Activated CD8-positive, alpha-beta memory T cell treated with anti-CD3 and anti-CD28 coated beads for 24 hours (primary cell): ENCODE results near the gene HIGD1C.
"Not testable (repeated sequence)": the region's sequence is repeated elsewhere in the genome, so short reads cannot be mapped to it uniquely, and the experiment has no call there.

Experiments used
- DNase-seq: peaks from one replicate; pipeline ENCODE4 v3.0.0-alpha.2; 2020

HIGD1C gene

DNA sequence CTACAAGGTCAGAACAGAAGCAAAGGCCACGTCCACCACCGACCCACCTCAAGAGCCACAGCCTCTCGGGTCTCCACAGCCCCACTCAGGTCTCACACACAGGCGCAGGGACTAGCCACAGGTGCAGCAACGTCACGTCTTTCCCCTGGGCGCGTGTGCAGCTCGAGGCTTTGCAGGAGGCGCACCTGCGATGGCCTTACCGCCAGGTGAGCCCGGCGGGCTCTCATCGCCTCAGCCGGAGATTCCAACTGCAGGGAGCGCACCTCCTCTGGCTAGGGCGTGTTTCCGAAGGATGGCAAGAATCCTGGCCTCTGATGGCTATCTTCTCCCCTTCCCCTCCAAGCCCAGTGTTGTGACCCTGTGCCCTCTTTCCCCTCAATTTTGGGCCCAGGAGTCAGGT is at the start of gene HIGD1C:
TSS of gene HIGD1C (plus strand) at position 35 of the 400 bp plus-strand sequence. CDS start 1,455 bp downstream, outside the sequence.
- DNase-seq = no peak

DNA sequence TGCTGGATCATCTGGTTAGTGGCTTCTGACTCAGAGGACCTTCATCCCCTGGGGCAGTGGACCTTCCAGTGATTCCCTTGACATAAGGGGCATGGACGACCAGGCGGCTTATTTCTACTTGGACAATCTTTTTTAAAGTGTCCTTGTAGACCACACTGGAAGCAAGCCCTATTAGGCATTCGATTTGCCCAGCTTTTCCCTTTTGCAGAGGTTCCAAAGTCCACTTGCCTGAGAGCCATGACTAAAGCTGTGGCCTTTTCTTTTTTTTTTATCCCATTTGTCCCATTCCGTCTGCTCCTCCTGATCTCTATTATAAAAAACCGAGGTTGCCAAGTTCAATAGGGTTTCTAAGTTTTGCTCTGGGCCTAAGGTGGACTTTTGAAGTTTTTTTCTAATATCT is 43.9 kb upstream of the HIGD1C start:
- DNase-seq = not testable (repeated sequence)

DNA sequence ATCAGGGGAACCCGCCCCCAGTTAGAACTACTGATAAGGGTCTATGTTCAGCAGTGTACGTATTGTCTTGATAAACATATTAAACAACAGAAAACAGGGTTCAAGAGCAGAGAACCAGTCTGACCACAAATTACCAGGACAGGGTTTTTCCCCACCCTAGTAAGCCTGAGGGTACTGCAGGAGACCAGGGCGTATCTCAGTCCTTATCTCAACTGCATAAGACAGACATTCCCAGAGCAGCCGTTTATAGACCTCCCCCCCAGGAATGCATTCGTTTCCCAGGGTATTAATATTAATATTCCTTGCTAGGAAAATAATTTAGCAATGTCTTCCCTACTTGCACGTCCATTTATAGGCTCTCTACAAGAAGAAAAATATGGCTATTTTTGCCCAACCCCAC is 40.0 kb upstream of the HIGD1C start:
- DNase-seq = not testable (repeated sequence)

DNA sequence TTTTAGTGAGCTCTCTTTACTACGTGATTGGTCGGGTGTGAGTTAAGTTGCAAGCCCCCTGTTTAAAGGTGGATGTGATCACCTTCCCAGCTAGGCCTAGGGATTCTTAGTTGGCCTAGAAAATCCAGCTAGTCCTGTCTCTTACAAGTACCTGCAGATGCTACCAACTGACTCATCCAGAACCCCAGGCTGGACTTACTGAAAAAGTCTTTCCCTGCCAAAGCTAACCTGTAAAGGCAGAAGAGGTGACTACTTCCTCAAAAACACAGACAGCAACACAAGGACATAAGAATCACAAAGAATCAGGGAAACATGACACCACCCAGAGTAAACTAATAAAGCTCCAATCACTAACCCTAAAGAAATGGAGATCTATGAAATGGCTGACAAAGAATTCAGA is 39.1 kb upstream of the HIGD1C start:
- no peak for DNase-seq

DNA sequence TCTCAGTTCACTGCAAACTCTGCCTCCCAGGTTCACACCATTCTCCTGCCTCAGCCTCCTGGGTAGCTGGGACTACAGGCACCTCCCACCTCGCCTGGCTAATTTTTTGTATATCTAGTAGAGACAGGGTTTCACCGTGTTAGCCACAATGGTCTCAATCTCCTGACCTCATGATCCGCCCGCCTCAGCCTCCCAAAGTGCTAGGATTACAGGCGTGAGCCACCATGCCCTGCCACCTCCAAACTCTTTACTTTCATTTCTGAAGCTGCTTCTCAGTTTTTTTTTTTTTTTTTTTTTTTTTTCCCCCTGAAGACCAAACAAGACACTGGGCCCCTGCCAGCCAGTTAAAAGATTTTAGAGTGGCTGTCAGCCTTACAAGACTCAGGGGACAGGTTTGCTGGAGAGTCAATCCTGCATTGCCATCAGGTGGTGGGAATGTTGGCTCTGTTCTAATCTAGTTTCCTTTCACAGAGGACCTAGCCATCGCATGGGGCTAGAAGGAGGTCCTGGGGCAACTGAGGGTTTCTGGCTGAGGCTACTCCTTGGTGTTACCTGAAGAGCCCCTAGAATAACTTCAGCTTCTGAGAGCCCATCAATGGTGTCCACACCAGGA is 37.4 kb upstream of the HIGD1C start:
- no peak for DNase-seq

DNA sequence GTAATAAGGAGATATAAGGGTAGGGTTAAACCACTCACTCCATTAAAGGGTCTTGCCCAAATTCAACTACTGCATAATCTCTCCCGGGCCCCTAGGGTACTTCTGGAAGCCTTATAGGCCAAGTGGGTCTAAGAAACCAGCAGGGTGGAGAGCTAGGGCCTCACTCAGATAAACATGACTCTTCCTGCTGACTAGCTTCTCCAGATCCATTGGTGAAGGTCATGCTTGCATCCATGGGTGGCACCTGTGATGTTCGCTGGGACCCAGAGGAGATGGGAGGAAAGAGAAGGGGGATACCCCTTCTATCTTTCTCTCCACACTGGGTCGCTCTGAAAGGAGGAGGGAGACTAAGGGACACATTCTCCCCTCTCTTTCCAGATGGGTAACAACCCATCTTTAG is 36.1 kb upstream of the HIGD1C start:
- no peak for DNase-seq

DNA sequence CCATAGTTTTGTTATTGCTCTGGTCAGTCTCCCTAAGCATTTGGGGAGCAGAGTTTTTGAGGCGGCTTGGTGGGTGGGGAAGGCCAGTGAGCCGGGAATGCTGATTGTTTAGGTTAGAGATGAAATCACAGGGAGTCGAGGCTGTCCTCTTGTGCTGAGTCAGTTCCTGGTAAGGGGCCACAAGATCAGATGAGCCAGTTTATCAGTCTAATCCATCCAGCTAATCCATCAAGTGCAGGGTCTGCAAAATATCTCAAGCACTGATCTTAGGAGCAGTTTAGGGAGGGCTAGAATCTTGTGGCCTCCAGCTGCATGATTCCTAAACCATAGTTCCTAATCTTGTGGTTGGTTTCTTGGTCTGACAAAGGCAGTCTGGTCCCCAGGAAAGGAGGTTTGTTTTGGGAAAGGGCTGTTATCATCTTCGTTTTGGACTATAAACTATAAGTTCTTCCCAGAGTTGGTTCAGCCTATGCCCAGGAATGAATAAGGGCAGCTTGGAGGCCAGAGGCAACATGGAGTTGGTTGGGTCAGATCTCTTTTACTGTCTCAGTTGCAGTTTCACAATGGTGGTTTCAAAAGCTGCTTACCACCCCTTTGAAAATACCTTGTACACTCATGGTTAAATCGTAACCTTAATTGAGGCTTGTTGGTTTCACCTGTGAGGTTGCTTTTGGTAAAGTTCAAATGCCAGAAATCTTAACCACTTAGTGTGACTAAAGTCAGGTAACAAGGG is 33.6 kb upstream of the HIGD1C start:
- DNase-seq = no peak

DNA sequence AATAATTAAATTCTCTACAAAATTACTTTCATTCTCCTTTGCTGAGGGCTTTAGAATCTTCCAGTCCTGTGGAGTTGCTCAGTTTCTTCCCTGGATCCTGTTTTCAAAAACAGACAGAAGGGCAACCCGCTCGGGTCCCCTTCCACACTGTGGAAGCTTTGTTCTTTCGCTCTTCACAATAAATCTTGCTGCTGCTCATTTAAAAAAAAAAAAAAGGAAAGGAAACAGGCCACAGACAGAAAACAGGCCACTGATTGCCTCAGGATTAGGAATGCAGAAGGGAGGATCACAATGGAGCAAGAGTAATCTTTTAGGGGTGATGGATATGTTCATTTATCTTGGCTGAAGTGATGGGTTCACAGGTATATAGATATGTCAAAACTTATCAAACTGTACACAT is 29.5 kb upstream of the HIGD1C start:
- DNase-seq = no peak

DNA sequence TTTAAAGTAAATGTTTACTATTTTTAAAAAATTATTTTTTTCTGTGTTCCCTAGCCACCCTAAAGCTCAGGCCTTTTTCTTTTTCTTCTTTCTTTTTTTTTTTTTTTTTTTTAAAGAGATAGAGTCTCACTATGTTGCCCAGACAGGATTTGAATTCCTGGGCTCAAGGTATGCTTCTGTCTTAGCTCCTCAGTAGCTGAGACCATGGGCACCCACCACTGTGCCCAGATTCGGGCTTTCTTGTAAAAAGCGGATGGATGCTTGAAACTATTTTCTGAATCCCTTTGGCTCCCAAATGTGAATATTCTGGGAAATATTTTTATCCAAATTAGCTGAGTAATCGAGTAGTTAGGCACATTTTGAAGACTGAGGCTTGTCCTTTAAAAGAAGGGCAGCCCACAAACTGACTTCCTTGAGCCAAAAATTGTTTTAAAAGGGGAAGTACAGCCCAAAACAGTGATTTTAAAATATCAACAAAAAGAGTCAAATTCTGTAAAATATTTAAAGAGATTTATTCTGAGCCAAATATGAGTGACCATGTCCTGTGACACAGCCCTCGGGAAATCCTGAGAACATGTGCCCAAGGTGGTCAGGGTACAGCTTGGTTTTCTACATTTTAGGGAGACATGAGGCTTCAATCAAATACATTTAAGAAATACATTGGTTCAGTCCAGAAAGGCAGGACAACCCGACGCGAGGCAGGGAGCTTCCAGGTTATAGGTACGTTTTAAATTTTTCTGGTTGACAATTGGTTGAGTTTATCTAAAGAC is 28.8 kb upstream of the HIGD1C start:
- no peak for DNase-seq

DNA sequence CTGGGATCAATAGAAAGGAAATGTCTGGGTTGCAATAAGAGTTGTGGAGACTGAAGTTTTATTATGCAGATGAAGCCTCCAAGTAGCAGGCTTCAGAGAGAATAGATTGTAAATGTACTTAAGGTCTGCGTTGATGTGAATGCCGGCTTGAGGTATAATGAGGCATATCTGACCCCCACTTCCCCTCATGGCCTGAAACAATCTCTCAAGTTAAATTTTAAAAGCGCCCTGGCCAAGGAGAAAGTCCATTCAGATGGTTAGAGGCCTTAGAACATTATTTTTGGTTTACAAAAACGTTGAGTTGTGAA is 28.3 kb upstream of the HIGD1C start:
- DNase-seq = no peak

DNA sequence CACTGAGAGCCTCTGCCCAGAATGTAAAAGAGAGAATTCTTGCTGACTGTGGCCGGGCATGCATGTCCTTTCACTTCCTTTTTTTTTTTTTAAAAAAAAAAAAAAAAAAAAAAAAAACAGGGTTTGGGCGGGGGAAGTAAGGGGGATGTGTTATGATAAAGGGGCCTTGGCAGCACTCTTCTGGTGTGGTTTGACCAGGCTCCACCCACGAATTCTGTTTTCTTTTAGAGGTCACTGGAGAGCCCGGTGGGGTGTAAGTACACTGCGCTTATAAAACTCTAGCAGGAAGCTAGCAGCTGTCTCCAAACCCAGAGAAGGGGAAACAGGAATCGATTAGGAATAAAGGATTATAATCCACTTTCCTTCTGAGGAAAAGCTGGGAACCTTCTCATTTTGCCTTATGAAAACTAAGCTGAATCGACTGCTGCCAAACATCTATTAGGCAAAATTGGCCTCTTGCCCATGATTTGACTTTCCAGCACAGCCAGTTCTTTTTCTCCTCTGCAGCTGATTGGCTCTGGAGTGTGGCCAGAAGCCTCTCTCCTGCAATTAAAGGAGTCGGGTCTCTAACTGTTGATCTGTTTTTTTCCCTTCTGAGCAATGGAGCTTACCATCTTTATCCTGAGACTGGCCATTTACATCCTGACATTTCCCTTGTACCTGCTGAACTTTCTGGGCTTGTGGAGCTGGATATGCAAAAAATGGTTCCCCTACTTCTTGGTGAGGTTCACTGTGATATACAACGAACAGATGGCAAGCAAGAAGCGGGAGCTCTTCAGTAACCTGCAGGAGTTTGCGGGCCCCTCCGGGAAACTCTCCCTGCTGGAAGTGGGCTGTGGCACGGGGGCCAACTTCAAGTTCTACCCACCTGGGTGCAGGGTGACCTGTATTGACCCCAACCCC is 27.7 kb upstream of the HIGD1C start:
- no peak for DNase-seq

DNA sequence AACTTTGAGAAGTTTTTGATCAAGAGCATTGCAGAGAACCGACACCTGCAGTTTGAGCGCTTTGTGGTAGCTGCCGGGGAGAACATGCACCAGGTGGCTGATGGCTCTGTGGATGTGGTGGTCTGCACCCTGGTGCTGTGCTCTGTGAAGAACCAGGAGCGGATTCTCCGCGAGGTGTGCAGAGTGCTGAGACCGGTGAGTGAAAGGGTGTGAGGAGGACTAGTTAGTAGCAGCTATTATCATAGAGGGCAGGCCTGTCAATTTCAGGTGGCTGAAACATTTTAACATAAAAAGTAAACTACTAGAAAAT is 27.0 kb upstream of the HIGD1C start:
- no peak for DNase-seq

DNA sequence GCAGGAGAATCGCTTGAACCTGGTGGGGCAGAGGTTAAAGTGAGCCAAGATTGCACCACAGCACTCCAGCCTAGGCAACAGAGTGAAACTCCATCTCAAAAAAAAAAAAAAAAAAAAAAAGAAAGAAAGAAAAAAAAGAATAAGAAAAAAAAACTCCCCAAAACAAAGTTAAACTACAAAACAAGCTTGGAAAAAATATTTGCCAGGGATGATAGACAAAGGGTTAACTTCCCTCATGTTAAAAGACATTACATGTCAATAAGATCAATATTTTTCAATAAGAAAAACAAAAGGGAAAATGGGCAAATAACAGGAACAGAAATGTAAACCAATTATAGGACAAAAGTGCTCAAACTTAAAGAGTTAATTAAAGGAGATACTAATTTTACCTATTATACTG is 26.4 kb upstream of the HIGD1C start:
- no peak for DNase-seq

DNA sequence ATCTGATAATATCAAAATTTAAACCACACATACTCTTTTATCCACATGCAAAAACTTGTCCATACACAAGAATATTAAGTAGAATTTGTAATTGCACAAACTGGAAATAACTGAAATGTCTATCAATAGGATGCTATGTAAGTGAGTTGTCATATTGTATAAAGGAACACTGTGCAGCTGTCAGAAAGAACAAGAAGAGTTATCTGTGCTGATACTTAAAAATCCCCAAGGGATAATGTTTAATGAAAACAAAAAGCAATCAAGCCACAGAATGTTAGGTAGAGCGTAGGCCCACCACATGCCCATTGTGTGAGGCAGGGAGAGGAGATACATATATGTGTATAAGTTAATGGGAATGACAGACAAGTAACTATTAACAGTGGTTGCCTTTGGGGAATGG is 25.9 kb upstream of the HIGD1C start:
- DNase-seq = no peak

DNA sequence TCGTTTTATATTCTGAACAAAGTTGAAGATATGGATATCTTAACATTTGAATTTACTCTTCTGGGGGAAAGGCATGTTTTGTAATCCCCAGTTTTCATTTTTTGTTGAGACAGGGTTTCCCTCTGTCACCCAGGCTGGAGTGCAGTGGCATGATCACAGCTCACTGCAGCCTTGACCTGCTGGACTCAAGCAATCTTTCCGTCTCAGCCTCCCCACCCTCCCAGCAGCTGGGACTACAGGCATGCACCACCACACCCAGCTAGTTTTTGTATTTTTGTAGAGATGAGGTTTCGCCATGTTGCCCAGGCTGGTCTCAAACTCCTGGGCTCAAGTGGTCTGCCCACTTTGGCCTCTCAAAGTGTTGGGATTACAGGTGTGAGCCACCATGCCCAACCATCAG is 25.4 kb upstream of the HIGD1C start:
- DNase-seq = not testable (repeated sequence)

DNA sequence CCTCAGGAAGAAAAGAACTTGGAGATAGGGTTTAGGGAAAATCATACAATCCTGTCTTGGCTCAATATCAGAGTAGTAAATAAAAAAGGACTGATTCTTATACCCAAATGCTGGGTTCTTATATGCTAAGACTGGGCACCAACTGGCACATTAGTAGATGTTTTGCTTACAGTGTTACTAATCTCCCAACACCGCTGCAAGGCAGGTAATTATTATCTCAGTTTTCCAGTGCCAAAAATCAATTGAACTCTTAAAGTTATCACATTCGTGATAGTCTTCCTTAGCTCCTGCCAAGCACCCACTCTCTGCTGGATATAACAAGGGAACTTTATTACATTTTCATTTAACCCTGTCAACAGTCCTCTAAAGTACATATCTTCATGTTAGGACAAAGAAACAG is 25.0 kb upstream of the HIGD1C start:
- no peak for DNase-seq

DNA sequence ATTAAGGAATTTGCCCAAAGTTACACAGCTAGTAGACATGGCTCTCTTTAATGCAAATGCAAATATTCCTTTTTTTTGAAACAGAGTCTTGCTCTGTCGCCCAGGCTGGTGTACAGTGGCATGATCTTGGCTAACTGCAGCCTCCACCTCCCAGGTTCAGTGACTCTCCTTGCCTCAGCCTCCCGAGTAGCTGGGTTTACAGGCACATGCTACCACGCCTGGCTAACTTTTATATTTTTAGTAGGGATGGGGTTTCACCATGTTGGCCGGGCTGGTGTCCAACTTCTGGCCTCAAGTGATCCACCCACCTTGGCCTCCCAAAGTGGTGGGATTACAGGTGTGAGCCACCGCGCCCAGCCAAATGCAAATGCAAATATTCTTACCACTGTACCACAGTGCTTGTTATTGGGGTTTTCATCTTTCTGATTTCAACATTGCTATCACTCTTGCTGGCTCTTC is 24.5 kb upstream of the HIGD1C start:
- no peak for DNase-seq

DNA sequence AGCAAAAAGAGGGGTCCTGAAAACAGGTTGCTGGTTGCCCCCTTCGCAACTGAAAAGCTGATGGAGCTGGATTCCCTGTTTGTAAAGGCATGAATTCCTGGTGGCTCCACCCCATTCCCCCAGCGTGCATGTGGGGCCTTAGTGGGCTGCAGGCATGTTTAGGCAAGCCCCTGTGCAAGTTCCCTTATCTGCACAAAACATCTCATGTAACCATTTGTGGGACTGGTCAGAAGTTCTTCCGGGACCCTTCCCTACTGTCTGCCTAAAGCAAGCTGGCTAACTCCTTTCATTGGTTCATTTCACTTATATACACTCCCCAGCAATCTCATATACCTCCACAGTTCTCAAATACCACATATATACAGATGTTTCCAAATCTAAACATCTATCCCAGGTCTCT is 24.0 kb upstream of the HIGD1C start:
- no peak for DNase-seq

DNA sequence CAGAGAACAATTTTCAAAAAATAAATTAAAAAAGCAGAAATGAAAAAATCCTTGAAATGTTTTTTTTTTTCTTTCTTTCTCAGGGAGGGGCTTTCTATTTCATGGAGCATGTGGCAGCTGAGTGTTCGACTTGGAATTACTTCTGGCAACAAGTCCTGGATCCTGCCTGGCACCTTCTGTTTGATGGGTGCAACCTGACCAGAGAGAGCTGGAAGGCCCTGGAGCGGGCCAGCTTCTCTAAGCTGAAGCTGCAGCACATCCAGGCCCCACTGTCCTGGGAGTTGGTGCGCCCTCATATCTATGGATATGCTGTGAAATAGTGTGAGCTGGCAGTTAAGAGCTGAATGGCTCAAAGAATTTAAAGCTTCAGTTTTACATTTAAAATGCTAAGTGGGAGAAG is 22.5 kb upstream of the HIGD1C start:
- no peak for DNase-seq

DNA sequence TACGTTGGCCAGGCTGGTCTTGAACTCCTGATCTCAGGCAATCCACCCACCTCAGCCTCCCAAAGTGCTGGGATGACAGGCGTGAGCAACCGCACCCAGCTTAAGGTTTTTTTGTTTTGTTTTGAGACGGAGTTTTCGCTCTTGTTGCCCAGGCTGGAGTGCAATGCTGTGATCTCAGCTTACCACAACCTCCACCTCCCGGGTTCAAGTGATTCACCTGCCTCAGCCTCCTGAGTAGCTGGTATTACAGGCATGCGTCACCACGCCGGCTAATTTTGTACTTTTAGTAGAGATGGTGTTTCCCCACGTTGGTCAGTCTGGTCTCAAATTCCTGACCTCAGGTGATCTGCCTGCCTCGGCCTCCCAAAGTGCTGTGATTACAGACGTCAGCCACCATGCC is 21.9 kb upstream of the HIGD1C start:
- not testable (repeated sequence) for DNase-seq

DNA sequence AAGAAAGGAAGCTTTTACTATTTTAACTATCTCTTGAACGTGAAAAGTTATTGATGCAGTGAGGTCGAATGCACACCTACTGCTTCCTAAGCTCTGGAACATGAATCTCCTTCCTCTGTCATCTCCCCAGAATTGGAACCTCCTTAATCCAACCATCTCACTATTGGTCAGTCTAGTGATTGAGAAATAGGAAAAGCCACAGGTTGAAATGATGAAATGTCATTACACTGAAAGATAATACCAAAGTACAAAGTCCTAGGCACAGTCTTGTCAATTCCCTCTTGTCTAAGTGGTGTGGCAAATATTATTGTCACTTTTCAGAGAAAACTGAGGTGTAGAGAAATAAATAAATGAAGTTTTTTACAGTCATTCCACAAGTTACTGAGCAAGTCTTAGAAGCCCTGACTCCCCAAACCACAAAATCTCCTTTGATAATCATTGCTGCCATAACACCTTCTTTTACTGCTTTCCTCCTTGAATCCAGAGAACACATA is 19.5 kb upstream of the HIGD1C start:
- no peak for DNase-seq

DNA sequence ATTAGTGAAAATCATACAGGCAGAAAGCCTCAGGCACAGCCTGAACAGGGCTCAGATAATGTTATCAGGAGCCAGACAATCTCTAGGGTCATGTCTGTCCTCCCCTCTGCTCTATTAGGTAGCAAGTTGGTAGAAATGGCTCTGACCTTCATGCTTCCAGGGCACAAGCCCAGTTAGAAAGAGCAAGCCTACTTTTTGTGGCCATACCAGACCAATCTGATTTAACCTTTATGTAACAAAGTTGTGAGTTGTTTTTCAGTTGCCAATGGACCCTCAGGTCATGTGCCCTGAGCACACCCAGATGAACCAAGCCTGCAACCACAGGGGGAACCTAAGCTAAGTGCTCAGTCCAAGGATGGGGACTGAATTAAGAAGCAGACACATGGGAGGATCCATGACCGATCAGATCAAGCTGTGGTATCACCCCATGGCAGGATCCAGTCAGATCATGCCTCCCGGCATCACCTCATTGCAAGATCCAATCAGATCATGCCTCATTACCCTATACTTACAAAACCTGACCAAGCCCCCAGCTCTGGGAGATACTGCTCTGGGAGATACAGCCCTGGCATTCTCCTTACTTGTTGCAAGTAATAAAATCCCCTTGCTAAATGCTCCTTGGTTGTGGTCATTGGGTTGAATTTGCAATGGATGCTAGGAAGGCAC is 18.8 kb upstream of the HIGD1C start:
- no peak for DNase-seq
